Panc1 (cell line): ENCODE data around the gene ZNF132.

Experiments
- POLR2AphosphoS5 ChIP-seq: IDR thresholded peaks from 2 replicates; pipeline ENCODE4 v1.6.1; 2012; ENCODE audit warnings: mild to moderate bottlenecking, low read depth, low read length, moderate library complexity
- TCF7L2 ChIP-seq: IDR thresholded peaks from 2 replicates; pipeline ENCODE4 v1.6.1; 2011; ENCODE audit warnings: mild to moderate bottlenecking, low read depth, low read length, inconsistent platforms
- TF ChIP-seq, protein P1 (sequence below): fragments of 450-650 bp; IDR thresholded peaks from 2 replicates; pipeline ENCODE4 v1.5.1; 2017; ENCODE audit warnings: mild to moderate bottlenecking

DNA sequence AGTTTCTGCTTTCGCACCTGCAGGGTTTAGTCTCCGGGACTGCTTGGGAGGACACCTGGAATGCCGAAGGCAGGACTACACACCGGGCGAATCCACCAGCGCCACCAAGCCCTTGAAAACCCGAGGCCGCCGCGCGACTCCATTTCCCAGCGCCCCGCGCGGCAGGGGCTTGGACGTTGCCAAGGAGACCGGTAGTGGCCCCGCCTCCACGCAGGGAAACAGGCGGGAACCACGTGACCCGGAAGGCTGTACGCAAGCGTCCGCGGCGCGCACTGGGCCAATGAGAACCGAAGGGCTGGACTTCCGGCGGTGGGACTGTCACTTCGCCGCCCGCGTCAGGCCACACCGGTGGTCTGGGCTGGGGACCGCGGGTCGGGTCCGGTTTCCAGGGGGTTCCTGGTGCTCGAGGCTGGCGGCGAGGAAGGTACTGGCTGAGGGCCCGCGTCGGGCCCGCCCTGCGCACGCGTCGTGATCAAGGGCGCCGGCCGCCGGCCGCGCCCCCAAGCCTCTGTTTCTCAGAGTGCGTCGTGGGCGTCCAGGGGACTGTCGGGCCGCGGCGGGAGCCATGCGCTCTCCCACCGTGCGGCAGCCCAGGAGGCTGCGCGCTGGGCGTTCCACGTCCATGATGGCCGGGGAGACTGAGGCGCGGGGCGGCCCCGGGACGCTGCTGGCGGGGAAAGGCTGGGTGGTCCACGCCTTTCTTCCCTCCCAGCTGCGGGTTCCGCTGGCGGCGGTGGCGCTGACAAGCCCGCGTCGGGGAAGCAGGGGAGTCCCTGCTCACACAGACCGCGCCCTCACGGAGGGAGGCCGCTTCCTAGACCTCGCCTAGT, 27.0 kb upstream of the ZNF132 start, which contains the start of gene ZNF324:
- TF ChIP-seq, protein P1, sequence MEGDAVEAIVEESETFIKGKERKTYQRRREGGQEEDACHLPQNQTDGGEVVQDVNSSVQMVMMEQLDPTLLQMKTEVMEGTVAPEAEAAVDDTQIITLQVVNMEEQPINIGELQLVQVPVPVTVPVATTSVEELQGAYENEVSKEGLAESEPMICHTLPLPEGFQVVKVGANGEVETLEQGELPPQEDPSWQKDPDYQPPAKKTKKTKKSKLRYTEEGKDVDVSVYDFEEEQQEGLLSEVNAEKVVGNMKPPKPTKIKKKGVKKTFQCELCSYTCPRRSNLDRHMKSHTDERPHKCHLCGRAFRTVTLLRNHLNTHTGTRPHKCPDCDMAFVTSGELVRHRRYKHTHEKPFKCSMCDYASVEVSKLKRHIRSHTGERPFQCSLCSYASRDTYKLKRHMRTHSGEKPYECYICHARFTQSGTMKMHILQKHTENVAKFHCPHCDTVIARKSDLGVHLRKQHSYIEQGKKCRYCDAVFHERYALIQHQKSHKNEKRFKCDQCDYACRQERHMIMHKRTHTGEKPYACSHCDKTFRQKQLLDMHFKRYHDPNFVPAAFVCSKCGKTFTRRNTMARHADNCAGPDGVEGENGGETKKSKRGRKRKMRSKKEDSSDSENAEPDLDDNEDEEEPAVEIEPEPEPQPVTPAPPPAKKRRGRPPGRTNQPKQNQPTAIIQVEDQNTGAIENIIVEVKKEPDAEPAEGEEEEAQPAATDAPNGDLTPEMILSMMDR, result no peak
- TF ChIP-seq TCF7L2 (peak; percentile 94), POLR2AphosphoS5 (peak; percentile 64; the same call in 1 of the 2 replicates)
